Measurements from ENCODE around the gene MIA2.
"Not testable (repeated sequence)": the region's sequence is repeated elsewhere in the genome, so short reads cannot be mapped to it uniquely, and the experiment has no call there.

DNA sequence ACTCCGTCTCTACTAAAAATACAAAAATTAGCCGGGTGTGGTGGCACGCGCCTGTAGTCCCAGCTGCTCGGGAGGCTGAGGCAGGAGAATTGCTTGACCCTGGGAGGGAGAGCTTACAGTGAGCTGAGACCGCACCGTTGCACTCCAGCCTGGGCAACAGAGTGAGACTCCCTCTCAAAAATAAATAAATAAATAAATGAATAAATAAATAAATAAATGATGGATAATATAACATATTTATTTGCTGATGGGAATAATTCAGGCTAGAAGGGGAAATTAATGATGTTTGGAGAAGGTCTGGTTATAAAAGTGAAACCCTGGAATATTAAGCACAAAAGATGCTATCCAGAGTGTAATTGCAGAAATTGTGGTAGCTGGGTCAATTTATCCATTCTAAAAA is 107.4 kb downstream of the MIA2 start:
- TF ChIP-seq CTCF (conservative IDR thresholded peaks at IDR 0.05); EZH2 (IDR thresholded peaks at IDR 0.05; ENCODE audit: low read depth): not testable (repeated sequence)
